GM19467 (cell line): ENCODE data around the gene ILF2.
"Not testable (repeated sequence)": the region's sequence is repeated elsewhere in the genome, so short reads cannot be mapped to it uniquely, and the experiment has no call there.

Experiments used
- ATAC-seq: cut with Tn5 transposase; IDR thresholded peaks from one replicate; pipeline ENCODE4 v1.9.1; 2021; ENCODE audit warnings: mild to moderate bottlenecking, moderate library complexity; ENCODE audit not compliant: unreplicated experiment

The ILF2 gene

DNA sequence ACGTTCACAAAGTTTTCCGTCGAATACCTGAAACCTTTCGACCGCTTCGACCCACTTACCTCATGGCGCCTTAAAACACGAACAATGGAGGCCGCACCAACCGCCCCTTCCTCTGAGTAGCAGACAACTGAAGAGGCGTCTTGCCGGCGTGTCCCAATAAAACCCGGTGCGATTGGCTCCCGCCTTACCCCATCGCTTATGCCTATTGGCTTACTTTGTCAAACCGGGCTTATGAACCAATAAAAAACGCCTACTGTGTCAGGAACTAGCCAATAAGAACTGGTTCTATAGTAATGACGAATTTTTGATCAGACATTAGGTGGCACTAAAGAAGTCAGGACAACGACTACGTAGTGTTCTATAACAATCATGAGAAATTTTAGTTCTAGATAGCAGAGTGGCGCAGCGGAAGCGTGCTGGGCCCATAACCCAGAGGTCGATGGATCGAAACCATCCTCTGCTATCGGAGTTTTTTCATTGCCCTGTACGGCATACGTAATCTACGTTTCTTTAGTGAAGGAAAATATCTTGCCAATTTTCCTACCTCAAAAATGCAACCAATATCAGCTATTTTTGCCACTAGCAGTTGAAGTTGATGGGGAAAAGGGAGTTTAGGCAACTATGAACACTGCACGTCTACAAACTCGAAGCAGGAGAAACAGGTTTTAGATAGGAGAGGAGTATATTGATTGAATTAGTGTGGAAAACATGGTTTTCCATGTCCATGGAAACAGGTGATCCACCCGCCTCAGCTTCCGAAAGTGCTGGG, at the start of gene ILF2:
ILF2 (minus strand) TSS at position 135 of the 769 bp plus-strand sequence; CDS start at position 64, 71 bp downstream.
- ATAC-seq, result peak; percentile 96

- ATAC-seq, result no peak
Measured at GRCh38 chr1:153717330-153717729, 46.5 kb upstream of the ILF2 start.

DNA sequence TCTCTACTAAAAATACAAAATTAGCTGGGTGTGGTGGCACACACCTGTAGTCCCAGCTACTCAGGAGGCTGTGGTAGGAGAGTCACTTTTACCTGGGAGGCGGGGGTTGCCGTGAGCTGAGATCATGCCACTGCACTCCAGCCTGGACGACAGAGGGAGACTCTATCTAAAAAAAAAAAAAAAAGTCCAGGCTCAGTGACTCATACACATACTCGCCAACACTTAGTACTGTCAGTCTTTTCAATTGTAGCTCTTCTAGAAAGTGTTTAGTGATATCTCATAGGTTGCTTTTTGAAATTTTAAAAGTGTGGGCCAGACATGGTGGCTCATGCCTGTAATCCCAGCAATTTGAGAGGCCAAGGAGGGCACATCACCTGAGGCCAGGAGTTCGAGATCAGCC, 45.4 kb upstream of the ILF2 start:
- ATAC-seq, result not testable (repeated sequence)

GRCh38 chr1:153711026-153711425, 40.2 kb upstream of the ILF2 start:
- no peak for ATAC-seq

DNA sequence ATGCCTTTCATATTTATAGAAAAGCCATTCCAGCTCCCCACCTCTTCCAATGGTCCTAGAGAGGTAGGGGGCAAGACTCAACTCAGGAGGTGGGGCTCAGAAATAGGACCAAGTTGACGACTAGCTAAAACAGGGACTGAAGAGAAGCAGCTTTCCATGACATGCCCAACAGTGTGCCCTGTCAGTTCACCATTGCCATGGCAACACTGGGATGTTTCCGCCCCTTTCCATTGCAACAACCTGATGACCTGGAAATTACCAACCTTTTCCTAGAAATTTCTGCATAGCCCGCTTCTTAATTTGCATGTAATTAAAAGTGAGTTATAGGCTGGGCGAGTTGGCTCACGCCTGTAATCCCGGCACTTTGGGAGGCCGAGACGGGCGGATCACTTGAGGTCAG, 34.7 kb upstream of the ILF2 start:
- no peak for ATAC-seq

DNA sequence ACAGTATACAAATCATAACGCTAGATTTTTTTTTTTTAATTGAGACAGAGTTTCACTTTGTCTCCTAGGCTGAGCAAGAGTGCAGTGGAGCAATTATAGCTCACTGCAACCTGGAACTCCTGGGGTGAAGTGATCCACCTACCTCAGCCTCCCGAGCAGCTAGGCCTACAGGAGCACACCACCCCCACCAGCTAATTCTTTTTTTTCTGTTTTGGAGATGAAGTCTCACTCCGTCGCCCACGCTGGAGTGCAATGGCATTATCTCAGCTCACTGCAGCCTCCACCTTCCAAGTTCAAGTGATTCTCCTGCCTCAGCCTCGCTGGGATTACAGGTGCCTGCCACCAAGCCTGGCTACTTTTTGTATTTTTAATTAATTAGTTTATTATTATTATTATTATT, 29.0 kb upstream of the ILF2 start:
- ATAC-seq, result no peak

DNA sequence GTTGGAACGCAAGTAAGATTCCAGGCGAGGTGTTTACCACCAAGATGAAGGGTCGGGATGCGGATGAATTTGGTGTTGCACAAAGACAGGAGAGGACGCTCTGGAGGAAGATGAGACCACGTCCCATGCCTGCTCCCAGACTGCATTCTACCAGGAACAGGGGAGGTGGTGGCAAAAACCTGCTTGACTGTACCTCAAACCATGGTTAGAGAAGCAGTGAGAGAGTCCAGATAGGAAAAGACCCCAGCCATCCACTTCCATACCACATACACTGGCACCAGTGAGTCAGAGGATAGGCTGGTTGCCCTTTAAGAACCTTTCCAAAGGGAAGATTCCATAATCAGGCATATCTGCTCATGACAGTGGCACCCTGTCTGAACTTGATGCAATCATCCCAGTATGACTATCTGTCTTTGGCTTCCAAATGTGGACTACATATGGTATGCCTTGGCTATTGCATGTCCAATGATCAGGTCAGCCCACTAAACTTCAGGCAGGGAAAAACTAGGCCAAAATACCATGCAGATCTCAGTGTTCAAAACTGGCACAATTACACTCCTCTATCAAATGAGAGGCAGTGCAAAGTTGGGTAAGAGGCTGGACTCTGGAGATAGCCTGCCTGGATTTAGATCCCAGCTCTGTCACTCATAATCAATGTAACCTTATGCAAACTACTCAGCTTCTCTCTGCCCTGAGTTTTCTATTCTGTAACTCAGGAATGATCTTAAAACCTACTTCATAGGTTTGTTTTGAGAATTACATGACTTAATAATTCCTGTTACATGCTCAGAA, 28.3 kb upstream of the ILF2 start:
- no peak for ATAC-seq

- ATAC-seq, result no peak
Measured at GRCh38 chr1:153698020-153698922, 27.5 kb upstream of the ILF2 start.

DNA sequence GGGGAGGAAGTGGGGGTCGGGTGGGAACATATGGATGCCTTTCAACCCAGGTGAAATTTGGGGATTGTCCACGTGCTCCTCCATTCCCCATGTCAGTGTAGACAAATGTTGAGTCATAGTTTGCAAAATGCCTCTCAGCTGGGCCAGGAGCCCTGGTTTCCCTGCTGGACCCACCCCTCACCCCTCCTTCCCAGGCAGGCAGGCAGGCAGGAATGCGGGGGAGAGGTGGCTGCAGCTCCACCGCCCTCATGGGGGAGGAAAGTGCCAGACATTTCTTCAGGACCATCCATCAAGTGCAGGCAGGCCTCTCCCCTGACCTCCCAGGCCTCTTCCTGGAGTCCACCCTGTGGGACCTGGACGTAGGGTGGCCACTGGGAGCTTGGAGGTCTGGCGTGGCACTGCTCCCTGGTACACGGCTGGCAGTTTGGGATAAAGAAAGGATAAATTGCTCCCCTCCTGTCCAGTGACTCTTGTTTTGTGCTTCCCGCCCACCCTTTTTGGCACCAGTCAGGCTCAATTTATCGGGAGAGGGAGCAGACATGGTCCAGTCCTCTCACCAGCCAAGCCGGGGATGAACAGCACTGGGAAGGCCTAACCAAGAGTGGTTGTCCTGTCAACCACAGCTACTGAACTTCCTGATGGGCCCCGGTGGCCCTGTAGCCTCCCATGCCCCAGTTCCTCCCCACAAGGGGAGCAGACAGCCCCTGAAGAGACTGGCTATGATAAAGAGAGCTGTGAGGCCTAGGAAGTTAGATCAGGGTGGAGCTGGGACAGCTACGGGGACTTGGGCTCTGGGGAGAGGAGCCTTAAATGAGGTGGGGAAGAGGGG, 26.6 kb upstream of the ILF2 start:
- no peak for ATAC-seq

DNA sequence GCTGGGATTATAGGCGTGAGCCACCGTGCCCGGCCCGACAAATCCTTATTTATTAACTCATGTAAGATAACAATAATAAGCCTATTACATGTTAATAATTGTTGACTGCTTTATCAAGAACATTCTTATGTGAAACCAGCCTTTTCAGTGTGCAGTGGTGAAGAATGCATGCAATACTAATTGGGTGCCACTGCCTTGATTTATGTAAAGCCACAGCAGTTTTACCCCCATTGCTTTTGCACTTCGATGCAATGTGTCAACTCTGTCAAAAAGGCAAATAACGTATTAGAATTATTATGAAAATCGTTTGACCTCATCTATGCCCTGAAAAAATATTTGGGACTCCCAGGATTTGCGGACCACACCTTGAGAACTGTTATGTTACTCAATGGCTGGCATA, 25.9 kb upstream of the ILF2 start:
- no peak for ATAC-seq

DNA sequence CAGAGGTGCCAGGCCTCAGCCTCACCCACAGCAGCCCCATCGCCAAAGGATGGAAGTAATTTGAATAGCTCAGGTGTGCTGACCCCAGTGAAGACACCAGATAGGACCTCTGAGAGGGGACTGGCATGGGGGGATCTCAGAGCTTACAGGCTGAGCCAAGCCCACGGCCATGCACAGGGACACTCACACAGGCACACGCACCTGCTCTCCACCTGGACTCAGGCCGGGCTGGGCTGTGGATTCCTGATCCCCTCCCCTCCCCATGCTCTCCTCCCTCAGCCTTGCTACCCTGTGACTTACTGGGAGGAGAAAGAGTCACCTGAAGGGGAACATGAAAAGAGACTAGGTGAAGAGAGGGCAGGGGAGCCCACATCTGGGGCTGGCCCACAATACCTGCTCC, 22.7 kb upstream of the ILF2 start:
- no peak for ATAC-seq

GRCh38 chr1:153688736-153689328, 18.0 kb upstream of the ILF2 start:
- ATAC-seq, result no peak

DNA sequence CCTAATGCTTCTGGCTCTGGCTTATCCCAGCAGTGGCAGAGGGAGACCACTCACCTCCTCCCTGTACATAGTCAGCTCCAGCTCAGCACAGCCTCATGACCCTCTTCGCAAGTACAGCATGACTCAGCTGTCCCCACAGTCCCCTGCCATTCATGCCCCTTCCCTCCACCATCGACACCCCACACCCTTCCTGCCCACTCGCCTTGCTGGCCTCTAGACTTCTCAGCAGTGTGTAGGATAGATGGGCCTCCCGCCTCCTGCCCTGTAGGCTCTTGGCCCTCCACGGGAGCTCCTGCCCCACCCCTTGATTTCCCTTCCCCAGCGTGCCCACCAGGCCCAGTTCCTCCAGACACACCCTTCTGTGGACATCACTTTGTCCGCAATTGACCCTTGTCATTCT, 17.5 kb upstream of the ILF2 start:
- ATAC-seq, result no peak

DNA sequence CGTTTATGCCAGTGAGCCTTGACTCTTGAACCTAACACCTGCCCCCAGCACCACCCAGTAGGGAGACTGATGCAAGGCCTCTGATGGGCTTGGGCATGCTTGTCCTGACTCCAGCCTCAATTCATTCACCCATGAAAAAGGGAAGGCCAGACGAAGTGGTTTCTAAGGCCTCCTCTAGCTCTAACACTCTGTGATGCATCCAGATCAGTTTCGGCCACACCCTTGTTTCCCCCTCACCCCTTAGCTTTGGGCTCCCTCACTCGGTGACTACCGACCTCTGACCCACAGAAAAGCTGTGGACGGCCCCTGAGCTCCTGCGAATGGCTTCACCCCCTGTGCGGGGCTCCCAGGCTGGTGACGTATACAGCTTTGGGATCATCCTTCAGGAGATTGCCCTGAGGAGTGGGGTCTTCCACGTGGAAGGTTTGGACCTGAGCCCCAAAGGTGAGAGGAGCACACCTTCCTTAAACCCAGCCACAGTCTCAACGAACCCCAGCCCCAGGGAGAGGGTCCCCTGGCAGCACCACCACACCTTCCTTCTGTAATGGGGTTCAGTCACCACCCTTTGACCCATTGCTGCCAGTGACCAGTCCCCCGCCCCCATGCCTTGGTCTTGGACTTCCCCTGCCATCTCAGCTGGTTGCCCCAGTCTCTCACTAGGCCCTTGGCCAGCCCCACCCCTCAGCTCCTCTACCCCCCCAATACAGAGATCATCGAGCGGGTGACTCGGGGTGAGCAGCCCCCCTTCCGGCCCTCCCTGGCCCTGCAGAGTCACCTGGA, 16.7 kb upstream of the ILF2 start:
- ATAC-seq, result no peak

GRCh38 chr1:153685544-153686340, 14.9 kb upstream of the ILF2 start:
- no peak for ATAC-seq

- no peak for ATAC-seq
Measured at GRCh38 chr1:153684892-153685291, 14.1 kb upstream of the ILF2 start.

- no peak for ATAC-seq
Measured at GRCh38 chr1:153683854-153684253, 13.1 kb upstream of the ILF2 start.

DNA sequence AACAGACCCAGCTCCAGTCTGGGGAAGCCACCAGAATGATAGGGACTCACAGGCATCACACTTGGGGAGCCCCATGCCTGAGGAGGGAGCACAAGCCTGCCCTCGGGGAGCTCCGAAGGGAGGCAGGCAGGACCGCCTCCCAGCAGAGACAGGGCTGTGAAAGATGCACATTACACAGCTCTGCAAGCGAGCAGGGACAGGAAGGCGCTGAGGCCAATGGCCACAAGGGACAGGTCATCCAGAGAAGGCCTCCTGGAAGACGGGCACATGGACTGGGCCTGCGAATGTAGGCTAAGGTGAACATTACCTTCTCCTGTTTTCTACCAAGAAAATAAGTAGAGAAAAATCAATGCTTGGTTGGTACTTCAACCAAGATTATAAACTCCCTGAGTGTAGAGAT, 11.9 kb upstream of the ILF2 start:
- ATAC-seq, result no peak

DNA sequence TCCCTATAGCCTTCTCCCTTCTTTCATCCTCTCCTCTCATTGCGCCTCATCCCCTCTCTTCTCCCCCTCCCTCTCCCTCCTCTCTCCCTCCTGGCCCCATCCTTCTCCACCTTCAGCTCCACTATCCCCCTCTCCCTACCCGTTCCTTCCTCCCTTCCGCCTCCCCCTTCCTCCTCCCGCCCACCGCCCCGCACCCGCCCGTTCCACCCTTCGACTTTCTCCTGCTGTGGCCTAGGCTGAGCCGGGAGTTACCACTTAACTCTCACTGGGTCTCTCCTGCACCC, 9.3 kb upstream of the ILF2 start:
- ATAC-seq, result no peak
